ENCODE results near the gene C21orf58. TPM values are rescaled to one million over a fixed set of nuclear protein-coding genes. Genes with fewer than 3 reads are reported as not detected.

Gene C21orf58
- total and polyA plus RNA-seq, 7 donors = 0.92 to 7.4 (median 1.8) TPM

- DNase-seq = peak; percentile 75
- no peaks in the 10 kb centered on the region for H3K27me3 ChIP-seq
- intact Hi-C loops (cut with DNase I) = loop anchor here (2.0 kb wide), 2 partner anchors 96 to 354 kb away; partner anchors contain the start of gene LSS
- no peaks in the 10 kb centered on the region for H3K9me3 ChIP-seq
- H3K27ac ChIP-seq = peak overlapping the region; percentile 94 to 99 (median 98)
- 7 to 10% methylated on average over 43 of the region's 43 CpGs for WGBS, 2 donors
- peaks cover 0 to 17% (median 7%) of the 10 kb centered on the region in 4 donors for H3K36me3 ChIP-seq
- peaks cover 0 to 34% (median 27%) of the 10 kb centered on the region in 4 donors for H3K4me1 ChIP-seq
- peak overlapping the region; percentile 87 to 99 (median 94) for H3K4me3 ChIP-seq
- TF ChIP-seq CTCF (IDR thresholded peaks at IDR 0.05) (peak in 1 of 4 experiments; percentile 11), POLR2A (IDR thresholded peaks at IDR 0.05) (no peak)
Observed at GRCh38 chr21:46325073-46325912, 1.6 kb upstream of the C21orf58 start.

GRCh38 chr21:46324390-46325072 is 861 bp upstream of the C21orf58 start:
- 1% methylated on average over 98 of the region's 98 CpGs for WGBS, 2 donors
- Histone ChIP-seq H3K36me3 (peaks cover 0 to 11% (median 7%) of the 10 kb centered on the region in 4 donors), H3K27ac (peak overlapping the region; percentile 94 to 99 (median 98)), H3K9me3 (no peaks in the 10 kb centered on the region), H3K4me3 (peak overlapping the region; percentile 87 to 99 (median 94)), H3K27me3 (no peaks in the 10 kb centered on the region), H3K4me1 (peaks cover 0 to 34% (median 27%) of the 10 kb centered on the region in 4 donors)
- intact Hi-C loops (cut with DNase I) = loop anchor here (1.0 to 5.0 kb wide), 4 partner anchors 38 to 354 kb away; partner anchors contain the start of genes DIP2A, LSS and YBEY
- no peak for TF ChIP-seq CTCF (IDR thresholded peaks at IDR 0.05)
- TF ChIP-seq POLR2AphosphoS5 (IDR thresholded peaks at IDR 0.05) = peak in 3 of 4 donors; percentile 40 to 78 (median 56)
- TF ChIP-seq POLR2A (IDR thresholded peaks at IDR 0.05) = peak in 1 of 2 donors; percentile 44
- TF ChIP-seq EP300 (IDR thresholded peaks at IDR 0.05) = no peak
- DNase-seq = peak; percentile 93

GRCh38 chr21:46323227-46323709 is 402 bp downstream of the C21orf58 start:
- H3K4me1 ChIP-seq = peaks cover 0 to 34% (median 27%) of the 10 kb centered on the region in 4 donors
- WGBS, 2 donors = 0% methylated on average over 34 of the region's 34 CpGs
- H3K27ac ChIP-seq = peak overlapping the region; percentile 45 to 99 (median 96)
- TF ChIP-seq POLR2AphosphoS5 (IDR thresholded peaks at IDR 0.05) (no peak), POLR2A (IDR thresholded peaks at IDR 0.05) (no peak), EP300 (IDR thresholded peaks at IDR 0.05) (no peak), CTCF (IDR thresholded peaks at IDR 0.05) (no peak)
- no peaks in the 10 kb centered on the region for H3K27me3 ChIP-seq
- peaks cover 0 to 8% (median 5%) of the 10 kb centered on the region in 4 donors for H3K36me3 ChIP-seq
- H3K4me3 ChIP-seq = peak overlapping the region; percentile 87 to 99 (median 94)
- intact Hi-C loops (cut with DNase I) = loop anchor here (5.0 kb wide), 1 partner anchor 134 kb away; the partner anchor contains the start of gene DIP2A
- H3K9me3 ChIP-seq = no peaks in the 10 kb centered on the region
- peak; percentile 74 for DNase-seq

- TF ChIP-seq POLR2A (IDR thresholded peaks at IDR 0.05) = no peak
- TF ChIP-seq CTCF (IDR thresholded peaks at IDR 0.05) = no peak
- TF ChIP-seq POLR2AphosphoS5 (IDR thresholded peaks at IDR 0.05) = no peak
- no peak for TF ChIP-seq EP300 (IDR thresholded peaks at IDR 0.05)
- no peaks in the 10 kb centered on the region for H3K27me3 ChIP-seq
- intact Hi-C loops (cut with DNase I) = loop anchor here (5.0 kb wide), 1 partner anchor 135 kb away; the partner anchor contains the start of gene DIP2A
- H3K36me3 ChIP-seq = peaks cover 0 to 4% (median 1%) of the 10 kb centered on the region in 4 donors
- H3K27ac ChIP-seq = peak overlapping the region in 1 of 4 donors; percentile 98
- H3K4me1 ChIP-seq = peaks cover 0 to 34% (median 27%) of the 10 kb centered on the region in 4 donors
- H3K9me3 ChIP-seq = no peaks in the 10 kb centered on the region
- no peak for DNase-seq
- WGBS, 2 donors = 2 to 4% methylated on average over 50 of the region's 50 CpGs
- H3K4me3 ChIP-seq = peak overlapping the region; percentile 87 to 99 (median 94)
Observed at GRCh38 chr21:46322351-46323226, 1.1 kb downstream of the C21orf58 start.

All from sigmoid colon (tissue), 7 donors.